Body of pancreas (tissue), 4 donors: ENCODE results near the gene KIF6.

ENCODE experiments used
- CTCF ChIP-seq, 7 experiments: fragments of 450-650 bp in 4 of 7; fragments of 200-600 bp in 3 of 7; sonication (generic) in 3 of 7; IDR thresholded peaks; one replicate each; pipeline ENCODE4 v1.5.1; 2016 to 2019; ENCODE audit warnings: antibody characterized with exemption in 7 of 7
- POLR2A ChIP-seq, 3 donors: fragments of 450-650 bp; IDR thresholded peaks; one replicate each; pipeline ENCODE4 v1.6.1; 2016; ENCODE audit warnings: antibody characterized with exemption in 3 of 3, mild to moderate bottlenecking in 2 of 3

DNA sequence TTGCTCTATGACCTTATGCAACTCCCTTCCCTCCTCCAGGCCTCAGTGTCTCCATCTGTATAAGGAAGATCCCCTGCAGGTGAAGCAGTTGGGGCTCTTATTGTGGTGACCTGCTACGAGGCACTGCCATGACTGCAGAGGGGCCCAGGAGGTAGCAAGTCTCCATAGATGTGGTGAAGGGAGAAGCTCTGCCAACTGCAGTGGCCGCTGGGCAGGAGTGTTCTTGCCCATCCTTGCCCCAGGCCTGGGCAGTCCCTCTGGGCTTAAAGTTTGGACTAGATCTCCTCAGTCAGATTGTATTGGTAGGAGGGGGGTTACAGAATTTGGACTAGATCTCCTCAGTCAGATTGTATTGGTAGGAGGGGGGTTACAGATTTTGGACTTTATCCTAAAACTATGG lies 423.2 kb downstream of the KIF6 start:
- TF ChIP-seq CTCF (IDR thresholded peaks at IDR 0.05) (no peak), POLR2A (IDR thresholded peaks at IDR 0.05) (no peak)
